Stimulated activated CD4-positive, alpha-beta T cell treated with anti-CD3 and anti-CD28 coated beads, Interleukin-15, amount 100 ng/mL, for 24 hours (primary cell): ENCODE results near the gene COL6A1.

Source experiments
- DNase-seq: peaks from one replicate; pipeline ENCODE4 v3.0.0-alpha.2; 2020

The COL6A1 gene

GRCh38 chr21:46050668-46051378 lies 69.3 kb downstream of the COL6A1 start:
- DNase-seq, result no peak

- no peak for DNase-seq
Observed at GRCh38 chr21:46051379-46051770, 69.8 kb downstream of the COL6A1 start.

- no peak for DNase-seq
Observed at GRCh38 chr21:46051821-46052675, 70.5 kb downstream of the COL6A1 start.

- DNase-seq, result peak; percentile 74
Observed at GRCh38 chr21:46052703-46053651, 71.4 kb downstream of the COL6A1 start.

- DNase-seq, result no peak
Observed at GRCh38 chr21:46054031-46054430, 72.5 kb downstream of the COL6A1 start.

- DNase-seq, result no peak
Observed at GRCh38 chr21:46054451-46054881, 72.9 kb downstream of the COL6A1 start.
